ENCODE results near the gene APCDD1L. TPM values are rescaled to one million over a fixed set of nuclear protein-coding genes. Genes with fewer than 3 reads are reported as not detected.

The APCDD1L gene
- polyA plus RNA-seq, 1 of the 3 experiments (the other 2 are of a cell fraction): 0.99 TPM

DNA sequence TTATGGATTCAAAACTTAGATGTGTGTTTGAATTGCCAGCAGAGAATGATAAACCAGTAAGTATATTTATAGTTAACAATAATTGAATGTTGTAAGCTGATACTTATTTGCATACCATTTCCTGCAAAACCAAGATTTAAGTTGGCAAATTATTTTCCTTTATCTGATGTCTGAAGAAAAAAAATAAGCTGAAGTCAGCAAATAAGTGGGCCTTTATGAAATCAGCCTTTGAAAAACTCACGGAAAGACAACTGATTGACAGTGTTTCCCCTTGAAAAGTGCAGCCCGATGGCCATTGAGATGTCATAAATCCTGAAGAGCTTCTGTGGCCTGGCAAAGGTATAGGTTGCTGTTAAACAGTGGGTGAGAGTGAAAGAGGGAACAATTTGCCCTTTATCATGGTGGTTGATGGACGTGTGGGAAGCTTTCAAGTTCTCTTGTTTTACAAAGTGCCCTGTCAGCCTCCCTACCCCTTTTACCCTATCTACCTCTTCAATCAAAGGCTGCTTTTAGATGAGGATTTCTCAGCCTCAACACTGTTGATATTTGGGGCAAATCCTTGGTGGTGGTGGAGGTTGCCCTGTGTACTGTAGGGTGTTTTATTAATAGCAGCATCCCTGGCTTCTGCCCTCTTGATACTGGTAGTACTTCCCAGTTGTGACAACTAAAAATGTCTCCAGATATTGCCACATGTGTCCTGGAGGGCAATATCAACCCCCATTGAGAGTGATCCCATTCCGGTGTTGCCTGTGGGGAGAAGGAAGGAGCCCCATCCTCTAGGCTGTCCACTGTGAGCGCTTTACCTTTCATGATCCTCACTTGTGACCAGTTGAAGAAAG, 76.0 kb downstream of the APCDD1L start:
- 96% methylated on average over 5 of the region's 5 CpGs for WGBS (ENCODE audit: low lambda C conversion rate)
- no peak for DNase-seq
- Histone ChIP-seq H3K79me2 (ENCODE audit: insufficient read depth) (peaks cover 100% of the 10 kb centered on the region), H3K36me3 (replicated peaks in 1 of 2; ENCODE audit: control insufficient read depth in 1 of 2, insufficient read depth in 2 of 2, low read length in 1 of 2) (peaks cover 24 to 48% of the 10 kb centered on the region in 2 experiments), H3K27me3 (ENCODE audit: insufficient read depth) (no peaks in the 10 kb centered on the region), H3K4me2 (no peak overlapping the region), H4K20me1 (ENCODE audit: insufficient read depth) (0 out of 2 replicates have a peak, but pooled peaks cover 3% of the 10 kb centered on the region), H3K9ac (no peak overlapping the region), H3K9me3 (no peaks in the 10 kb centered on the region), H3K27ac (ENCODE audit: low read depth in 2 of 2, low read length in 1 of 2) (no peak overlapping the region), H3K4me3 (ENCODE audit: low read depth in 2 of 2, low read length in 1 of 2) (no peak overlapping the region), H3K9me2 (no peaks in the 10 kb centered on the region), H3K4me1 (ENCODE audit: control insufficient read depth in 1 of 2, insufficient read depth in 2 of 2, low read depth in 1 of 2, low read length in 1 of 2) (peaks cover 3 to 21% of the 10 kb centered on the region in 2 experiments; a peak in 3 of 4 replicates), H3F3A (replicated peaks; ENCODE audit: insufficient read depth) (peaks cover 7% of the 10 kb centered on the region), H2AFZ (ENCODE audit: low read depth) (no peak overlapping the region)
- TF ChIP-seq JUND (IDR thresholded peaks at IDR 0.05): no peak
- no peak for TF ChIP-seq TCF12 (IDR thresholded peaks at IDR 0.05)
- TF ChIP-seq FOSL2 (IDR thresholded peaks at IDR 0.05; ENCODE audit: borderline replicate concordance, low read depth): no peak
- no peak for TF ChIP-seq EZH2phosphoT487 (IDR thresholded peaks at IDR 0.05; ENCODE audit: borderline replicate concordance, low read depth)
- no peak for TF ChIP-seq SMC3 (IDR thresholded peaks at IDR 0.05; ENCODE audit: low read depth, low read length)
- TF ChIP-seq RXRA (IDR thresholded peaks at IDR 0.05; ENCODE audit: borderline replicate concordance, low read depth): no peak
- no peak for TF ChIP-seq NRF1 (IDR thresholded peaks at IDR 0.05; ENCODE audit: low read depth, low read length)
- TF ChIP-seq, protein P1, sequence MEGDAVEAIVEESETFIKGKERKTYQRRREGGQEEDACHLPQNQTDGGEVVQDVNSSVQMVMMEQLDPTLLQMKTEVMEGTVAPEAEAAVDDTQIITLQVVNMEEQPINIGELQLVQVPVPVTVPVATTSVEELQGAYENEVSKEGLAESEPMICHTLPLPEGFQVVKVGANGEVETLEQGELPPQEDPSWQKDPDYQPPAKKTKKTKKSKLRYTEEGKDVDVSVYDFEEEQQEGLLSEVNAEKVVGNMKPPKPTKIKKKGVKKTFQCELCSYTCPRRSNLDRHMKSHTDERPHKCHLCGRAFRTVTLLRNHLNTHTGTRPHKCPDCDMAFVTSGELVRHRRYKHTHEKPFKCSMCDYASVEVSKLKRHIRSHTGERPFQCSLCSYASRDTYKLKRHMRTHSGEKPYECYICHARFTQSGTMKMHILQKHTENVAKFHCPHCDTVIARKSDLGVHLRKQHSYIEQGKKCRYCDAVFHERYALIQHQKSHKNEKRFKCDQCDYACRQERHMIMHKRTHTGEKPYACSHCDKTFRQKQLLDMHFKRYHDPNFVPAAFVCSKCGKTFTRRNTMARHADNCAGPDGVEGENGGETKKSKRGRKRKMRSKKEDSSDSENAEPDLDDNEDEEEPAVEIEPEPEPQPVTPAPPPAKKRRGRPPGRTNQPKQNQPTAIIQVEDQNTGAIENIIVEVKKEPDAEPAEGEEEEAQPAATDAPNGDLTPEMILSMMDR (IDR thresholded peaks at IDR 0.05): no peak
- no peak for TF ChIP-seq GABPA (IDR thresholded peaks at IDR 0.05; ENCODE audit: low read depth)
- TF ChIP-seq, protein P2, sequence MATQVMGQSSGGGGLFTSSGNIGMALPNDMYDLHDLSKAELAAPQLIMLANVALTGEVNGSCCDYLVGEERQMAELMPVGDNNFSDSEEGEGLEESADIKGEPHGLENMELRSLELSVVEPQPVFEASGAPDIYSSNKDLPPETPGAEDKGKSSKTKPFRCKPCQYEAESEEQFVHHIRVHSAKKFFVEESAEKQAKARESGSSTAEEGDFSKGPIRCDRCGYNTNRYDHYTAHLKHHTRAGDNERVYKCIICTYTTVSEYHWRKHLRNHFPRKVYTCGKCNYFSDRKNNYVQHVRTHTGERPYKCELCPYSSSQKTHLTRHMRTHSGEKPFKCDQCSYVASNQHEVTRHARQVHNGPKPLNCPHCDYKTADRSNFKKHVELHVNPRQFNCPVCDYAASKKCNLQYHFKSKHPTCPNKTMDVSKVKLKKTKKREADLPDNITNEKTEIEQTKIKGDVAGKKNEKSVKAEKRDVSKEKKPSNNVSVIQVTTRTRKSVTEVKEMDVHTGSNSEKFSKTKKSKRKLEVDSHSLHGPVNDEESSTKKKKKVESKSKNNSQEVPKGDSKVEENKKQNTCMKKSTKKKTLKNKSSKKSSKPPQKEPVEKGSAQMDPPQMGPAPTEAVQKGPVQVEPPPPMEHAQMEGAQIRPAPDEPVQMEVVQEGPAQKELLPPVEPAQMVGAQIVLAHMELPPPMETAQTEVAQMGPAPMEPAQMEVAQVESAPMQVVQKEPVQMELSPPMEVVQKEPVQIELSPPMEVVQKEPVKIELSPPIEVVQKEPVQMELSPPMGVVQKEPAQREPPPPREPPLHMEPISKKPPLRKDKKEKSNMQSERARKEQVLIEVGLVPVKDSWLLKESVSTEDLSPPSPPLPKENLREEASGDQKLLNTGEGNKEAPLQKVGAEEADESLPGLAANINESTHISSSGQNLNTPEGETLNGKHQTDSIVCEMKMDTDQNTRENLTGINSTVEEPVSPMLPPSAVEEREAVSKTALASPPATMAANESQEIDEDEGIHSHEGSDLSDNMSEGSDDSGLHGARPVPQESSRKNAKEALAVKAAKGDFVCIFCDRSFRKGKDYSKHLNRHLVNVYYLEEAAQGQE (IDR thresholded peaks at IDR 0.05; ENCODE audit: low read depth, low read length): no peak
- TF ChIP-seq, protein P3, sequence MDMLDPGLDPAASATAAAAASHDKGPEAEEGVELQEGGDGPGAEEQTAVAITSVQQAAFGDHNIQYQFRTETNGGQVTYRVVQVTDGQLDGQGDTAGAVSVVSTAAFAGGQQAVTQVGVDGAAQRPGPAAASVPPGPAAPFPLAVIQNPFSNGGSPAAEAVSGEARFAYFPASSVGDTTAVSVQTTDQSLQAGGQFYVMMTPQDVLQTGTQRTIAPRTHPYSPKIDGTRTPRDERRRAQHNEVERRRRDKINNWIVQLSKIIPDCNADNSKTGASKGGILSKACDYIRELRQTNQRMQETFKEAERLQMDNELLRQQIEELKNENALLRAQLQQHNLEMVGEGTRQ (IDR thresholded peaks at IDR 0.05; ENCODE audit: borderline replicate concordance, low read depth, low read length): no peak
- TF ChIP-seq, protein P4, sequence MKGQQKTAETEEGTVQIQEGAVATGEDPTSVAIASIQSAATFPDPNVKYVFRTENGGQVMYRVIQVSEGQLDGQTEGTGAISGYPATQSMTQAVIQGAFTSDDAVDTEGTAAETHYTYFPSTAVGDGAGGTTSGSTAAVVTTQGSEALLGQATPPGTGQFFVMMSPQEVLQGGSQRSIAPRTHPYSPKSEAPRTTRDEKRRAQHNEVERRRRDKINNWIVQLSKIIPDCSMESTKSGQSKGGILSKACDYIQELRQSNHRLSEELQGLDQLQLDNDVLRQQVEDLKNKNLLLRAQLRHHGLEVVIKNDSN (IDR thresholded peaks at IDR 0.05; ENCODE audit: borderline replicate concordance, low read depth): no peak
- TF ChIP-seq ELF1 (IDR thresholded peaks at IDR 0.05): no peak
- no peak for TF ChIP-seq POLR2AphosphoS5 (IDR thresholded peaks at IDR 0.05; ENCODE audit: low read depth, low read length)
- TF ChIP-seq CHD2 (IDR thresholded peaks at IDR 0.05; ENCODE audit: low read length, partially characterized antibody): no peak
- TF ChIP-seq TAF1 (IDR thresholded peaks at IDR 0.05; ENCODE audit: borderline replicate concordance, low read depth, low read length): no peak
- ChIA-PET CTCF (interaction anchor here (0.8 to 1.8 kb wide), 4 partner anchors 8 to 202 kb away, joined by 3 to 7 read pairs (median 3); no protein-coding TSS in a partner anchor), POLR2A (interaction anchor here (0.6 to 1.3 kb wide), 2 partner anchors 8 to 212 kb away, joined by 3 read pairs; partner anchors contain the start of gene STX16)
